K562 (cell line): ENCODE data around the gene RNF31. TPM values are rescaled to one million over a fixed set of nuclear protein-coding genes. Genes with fewer than 3 reads are reported as not detected.
A peak's percentile ranks its signal among the peaks of the same experiment; 100 is the strongest.

Experiments used
- ATAC-seq: fragments of 200-7000 bp; cut with Tn5 transposase; 3 replicates; pipeline ENCODE4 v1.9.1; 2020; ENCODE audit warnings: moderate library complexity
- BruUV-seq: library from RNA; stranded (reverse); fragments of 400-500 nt; replicated peaks from 2 replicates; lab custom pipeline; 2021; lab: Mats Ljungman, UMichigan
- CTCF ChIA-PET: fragments of 300-600 bp; formaldehyde crosslinking; extraction: SDS; loops from one replicate; lab custom pipeline; 2021; ENCODE audit warnings: low intra/inter-chr PET ratio; lab: Yijun Ruan, JAX
- POLR2A ChIA-PET: fragments of 300-600, 350-650 bp; sonication (Branson Sonifier 250); formaldehyde crosslinking; extraction: SDS; loops from one replicate; lab custom pipeline; 2021; ENCODE audit warnings: antibody characterized with exemption, inconsistent platforms; lab: Yijun Ruan, JAX
- DNase-seq, 4 experiments: peaks; one replicate each; pipeline versions ENCODE4 v3.0.0 to v3.0.0-alpha.2; 2011 to 2018; ENCODE audit warnings: low spot score in 3 of 4, mixed read lengths in 3 of 4; ENCODE audit errors: extremely low read depth in 1 of 4
- FAIRE-seq: peaks from 2 replicates; lab custom pipeline; 2011; peaks lifted over from hg19 to GRCh38; lab: Jason Lieb, UNC
- H2AFZ ChIP-seq: 2 replicates; pipeline ENCODE4 v1.6.0; 2011; ENCODE audit warnings: low read depth, low read length, control low read depth, inconsistent platforms
- H3K27ac ChIP-seq: fragments of 200-600 bp; 3 replicates; pipeline ENCODE4 v1.8.0; 2011; ENCODE audit warnings: low read depth, mild to moderate bottlenecking, control low read depth, inconsistent platforms, low read length, moderate library complexity, mixed read lengths; ENCODE audit errors: extremely low read depth
- H3K27me3 ChIP-seq, 2 experiments: fragments of 300-600 bp in 1 of 2; 2 replicates in 1 of 2; 3 replicates in 1 of 2; pipeline versions ENCODE4 v1.6.0 to v1.8.0; 2011; ENCODE audit warnings: inconsistent platforms in 2 of 2, low read length in 2 of 2, mild to moderate bottlenecking in 1 of 2, mixed read lengths in 1 of 2, moderate library complexity in 1 of 2; ENCODE audit not compliant: control insufficient read depth in 2 of 2, insufficient read depth in 2 of 2
- H3K36me3 ChIP-seq: fragments of 300-600 bp; 3 replicates; pipeline ENCODE4 v1.8.0; 2011; ENCODE audit warnings: mild to moderate bottlenecking, low read length, inconsistent platforms; ENCODE audit not compliant: control insufficient read depth, insufficient read depth
- H3K4me1 ChIP-seq, 2 experiments: fragments of 200-600 bp in 1 of 2; replicated peaks in 1 of 2; 2 replicates in 1 of 2; 3 replicates in 1 of 2; pipeline versions ENCODE4 v1.5.1 to v1.8.0; 2011; ENCODE audit warnings: inconsistent platforms in 2 of 2, low read length in 2 of 2, mild to moderate bottlenecking in 1 of 2, mixed read lengths in 1 of 2, moderate library complexity in 1 of 2; ENCODE audit not compliant: control insufficient read depth in 2 of 2, insufficient read depth in 2 of 2
- H3K4me2 ChIP-seq: 2 replicates; pipeline ENCODE4 v1.6.1; 2011; ENCODE audit warnings: low read length, control low read depth, inconsistent platforms, mixed read lengths; ENCODE audit not compliant: insufficient read depth
- H3K4me3 ChIP-seq: fragments of 200-600 bp; sonication (generic), shearing (Covaris generic); 2 replicates; pipeline ENCODE4 v1.5.1; 2016; ENCODE audit warnings: control low read depth, inconsistent platforms
- H3K79me2 ChIP-seq: fragments of 200-600 bp; 3 replicates; pipeline ENCODE4 v1.8.0; 2011; ENCODE audit warnings: low read length, inconsistent platforms; ENCODE audit not compliant: control insufficient read depth, insufficient read depth
- H3K9ac ChIP-seq, 2 experiments: 2 replicates each; pipeline versions ENCODE4 v1.6.0 to v1.6.1; 2011; ENCODE audit warnings: low read depth in 2 of 2, low read length in 2 of 2, control low read depth in 1 of 2, inconsistent platforms in 1 of 2, mild to moderate bottlenecking in 1 of 2, mixed read lengths in 1 of 2; ENCODE audit not compliant: insufficient read depth in 1 of 2
- H3K9me1 ChIP-seq: one replicate; pipeline ENCODE4 v1.6.0; 2011; ENCODE audit warnings: inconsistent platforms, mild to moderate bottlenecking, low read length, moderate library complexity; ENCODE audit not compliant: control insufficient read depth, insufficient read depth
- H3K9me3 ChIP-seq: replicated peaks from 2 replicates; pipeline ENCODE4 v1.5.1; 2011; ENCODE audit warnings: low read depth, low read length, inconsistent platforms; ENCODE audit not compliant: control insufficient read depth, insufficient read depth
- H4K20me1 ChIP-seq: replicated peaks from 2 replicates; pipeline ENCODE4 v1.6.1; 2011; ENCODE audit warnings: low read length, inconsistent platforms, mixed read lengths; ENCODE audit not compliant: control insufficient read depth, insufficient read depth
- ADNP ChIP-seq: fragments of 200-800 bp; sonication (Bioruptor generic); IDR thresholded peaks from 2 replicates; pipeline ENCODE4 v1.6.1; 2016; ENCODE audit warnings: missing genetic modification characterization, missing compliant biosample characterization
- ATF1 ChIP-seq, 2 experiments: fragments of 450-650 bp in 1 of 2; IDR thresholded peaks; 2 replicates each; pipeline ENCODE4 v1.6.1; 2016; ENCODE audit warnings: missing compliant biosample characterization in 1 of 2, missing genetic modification characterization in 1 of 2
- CBX3 ChIP-seq, 2 experiments: IDR thresholded peaks; 1 replicate in 1 of 2; 2 replicates in 1 of 2; pipeline ENCODE4 v1.6.1; 2012; ENCODE audit warnings: inconsistent platforms in 2 of 2, low read length in 2 of 2, borderline replicate concordance in 1 of 2, control low read depth in 1 of 2
- ESRRA ChIP-seq: fragments of 450-650 bp; IDR thresholded peaks from 2 replicates; pipeline ENCODE4 v1.6.1; 2014; ENCODE audit warnings: low read depth, mild to moderate bottlenecking, moderate library complexity, borderline replicate concordance
- ESRRB ChIP-seq: fragments of 250-450 bp; sonication (Bioruptor Pico); IDR thresholded peaks from 2 replicates; pipeline ENCODE4 v1.5.0; 2020; ENCODE audit warnings: mild to moderate bottlenecking, moderate library complexity, borderline replicate concordance
- FUS ChIP-seq: fragments of 200-400 bp; formaldehyde crosslinking; optimal IDR thresholded peaks from 2 replicates; pipeline ENCODE3; 2017; ENCODE audit warnings: low read depth, low read length
- HDAC1 ChIP-seq, 2 experiments: fragments of 450-650 bp; IDR thresholded peaks; 2 replicates each; pipeline ENCODE4 v1.6.1; 2016 to 2017; ENCODE audit warnings: inconsistent platforms in 1 of 2, mild to moderate bottlenecking in 1 of 2, moderate library complexity in 1 of 2
- HMGN3 ChIP-seq: IDR thresholded peaks from 2 replicates; pipeline ENCODE4 v1.6.1; 2011; ENCODE audit warnings: borderline replicate concordance, low read depth, mild to moderate bottlenecking, mixed read lengths, low read length; ENCODE audit not compliant: insufficient read length; ENCODE audit errors: extremely low read depth
- KAT7 ChIP-seq: sonication (generic); formaldehyde crosslinking; IDR thresholded peaks from 2 replicates; pipeline ENCODE4 v1.8.0; 2022; ENCODE audit warnings: missing genetic modification reagents, mild to moderate bottlenecking, borderline replicate concordance
- LEF1 ChIP-seq: fragments of 450-650 bp; IDR thresholded peaks from 2 replicates; pipeline ENCODE4 v1.6.1; 2016; ENCODE audit warnings: mild to moderate bottlenecking
- MAZ ChIP-seq, 2 experiments: fragments of 450-650 bp in 1 of 2; sonication (generic) in 1 of 2; formaldehyde crosslinking; IDR thresholded peaks in 1 of 2; conservative IDR thresholded peaks in 1 of 2; 2 replicates each; pipeline versions ENCODE4 v1.4.0 to v1.5.0; 2020; ENCODE audit warnings: mild to moderate bottlenecking in 1 of 2, missing genetic modification reagents in 1 of 2
- NCOA1 ChIP-seq: fragments of 450-650 bp; IDR thresholded peaks from 2 replicates; pipeline ENCODE4 v1.6.1; 2016; ENCODE audit warnings: low read depth
- WGBS: fragments of 100-300 bp; shearing (Covaris generic); methylation state at CpG from one replicate; pipeline ENCODE4 v1.1.6; 2016; ENCODE audit warnings: low coverage, mixed read lengths; ENCODE audit not compliant: insufficient coverage; ENCODE audit errors: missing lambda C conversion rate; 5-methylcytosine and 5-hydroxymethylcytosine counted together
- in situ Hi-C: fragments of 300-500 bp; cut with MboI; formaldehyde crosslinking; loops from 4 replicates; pipeline ENCODE4 v1.15.0; 2018; ENCODE audit warnings: inconsistent platforms, mixed read lengths
- intact Hi-C: fragments of 100-400 bp; cut with micrococcal nuclease; formaldehyde crosslinking; loops from 2 replicates; pipeline ENCODE4 v1.14.2; 2022
- polyA plus RNA-seq, 8 experiments: library from polyadenylated mRNA; depleted of rRNA in 4 of 8; stranded (reverse) in 5 of 8; unstranded in 3 of 8; fragments of >200 nt; fragmentation: Nextera tagmentation in 2 of 8; fragmentation: Illumina TruSeq in 1 of 8; extraction: Ambion mirVana in 2 of 8; extraction: Trizol in 1 of 8; gene quantifications; 2 replicates each; pipeline versions ENCODE4 v1.2.1 to v1.2.3, GENCODE V29; 2011 to 2014; ENCODE audit warnings: inconsistent platforms in 1 of 8, missing spikeins in 1 of 8
- total RNA-seq, 7 experiments: library from RNA; depleted of rRNA in 6 of 7; stranded (reverse); fragments of >200 nt in 6 of 7; fragmentation: Illumina TruSeq in 2 of 7; extraction: Trizol in 2 of 7; gene quantifications; 2 replicates each; pipeline versions ENCODE4 v1.2.1 to v1.2.3, GENCODE V29; 2011 to 2021; ENCODE audit warnings: low replicate concordance in 1 of 7
- TF ChIP-seq, protein P1 (sequence below): fragments of 250-450 bp; sonication (Bioruptor Pico); IDR thresholded peaks from 2 replicates; pipeline ENCODE4 v1.8.0; 2021; ENCODE audit warnings: mild to moderate bottlenecking, moderate library complexity
- TF ChIP-seq, protein P2 (sequence below): fragments of 450-650 bp; IDR thresholded peaks from 2 replicates; pipeline ENCODE4 v1.6.1; 2018; ENCODE audit warnings: mild to moderate bottlenecking, low read depth; ENCODE audit not compliant: partially characterized antibody
- TF ChIP-seq, protein P3 (sequence below): fragments of 250-450 bp; sonication (Bioruptor Pico); IDR thresholded peaks from 2 replicates; pipeline ENCODE4 v1.4.0; 2020

The RNF31 gene
- total and polyA plus RNA-seq, 9 of the 15 experiments (the other 6 are each of a cell fraction or from before 2014, with no cell fraction given) = 3.1 to 47.6 (median 19.1) TPM

DNA sequence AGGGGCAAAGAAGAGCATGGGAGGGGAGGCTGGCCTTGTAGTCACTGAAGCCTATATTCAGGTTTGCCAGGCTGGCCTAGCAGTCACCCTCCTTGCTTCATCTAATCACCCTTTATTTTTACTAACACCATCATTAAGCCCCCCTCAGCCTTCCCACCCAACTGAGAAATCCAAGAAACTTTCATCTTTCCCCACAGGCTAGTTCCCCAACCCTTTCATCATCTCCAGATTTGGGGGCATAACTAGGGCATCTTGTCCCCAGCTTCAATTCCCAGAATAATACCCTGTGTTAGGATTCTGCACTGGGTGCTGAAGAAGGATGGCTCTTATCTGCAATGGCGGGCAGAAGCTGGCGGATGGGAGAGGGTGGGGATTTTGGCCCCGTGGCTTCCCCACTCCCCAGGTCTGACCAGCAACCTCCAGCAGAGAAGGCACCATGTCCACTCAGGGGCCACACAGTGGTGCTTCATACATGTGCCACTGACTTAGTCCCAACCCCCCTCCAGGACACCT is 46.3 kb upstream of the RNF31 start:
- intact Hi-C loops (no loop called here), in situ Hi-C loops (no loop called here)
- BruUV-seq = no TSS peak
- no peak overlapping the region; a peak in 1 of 4 replicates for H3K9ac ChIP-seq
- FAIRE-seq (no peak), DNase-seq (no peak), ATAC-seq (peak; percentile 14; the same call in 2 of the 3 replicates)
- no peak overlapping the region for H2AFZ ChIP-seq
- H3K27ac ChIP-seq = no peak overlapping the region
- no peak overlapping the region for H3K4me3 ChIP-seq
- no peaks in the 10 kb centered on the region for H4K20me1 ChIP-seq
- H3K9me1 ChIP-seq = no peaks in the 10 kb centered on the region
- ChIA-PET POLR2A (interaction anchor here (0.6 kb wide), 1 partner anchor 35 kb away, joined by 3 read pairs; no protein-coding TSS in a partner anchor), CTCF (no interaction called here)
- H3K9me3 ChIP-seq = no peaks in the 10 kb centered on the region; the same call in 1 of the 2 replicates
- no peaks in the 10 kb centered on the region; a peak in 3 of 5 replicates for H3K4me1 ChIP-seq
- H3K79me2 ChIP-seq = peaks cover 9% of the 10 kb centered on the region; the same call in 2 of the 3 replicates
- no peaks in the 10 kb centered on the region for H3K27me3 ChIP-seq
- no peak overlapping the region for H3K4me2 ChIP-seq
- H3K36me3 ChIP-seq = peaks cover 60% of the 10 kb centered on the region; the same call in 2 of the 3 replicates
- 100% methylated on average over 2 of the region's 3 CpGs for WGBS
- TF ChIP-seq ADNP (tag) (no peak), MAZ (CRISPR knock-in tag; conservative IDR thresholded peaks at IDR 0.05 in 1 of 2, IDR thresholded peaks at IDR 0.05 in 1 of 2) (no peak), HMGN3 (no peak), ESRRA (no peak), ESRRB (CRISPR knock-in tag) (no peak), LEF1 (no peak), CBX3 (IDR thresholded peaks at IDR 0.05; ENCODE audit: borderline replicate concordance in 1 of 2, low read length in 2 of 2) (no peak), ATF1 (CRISPR knock-in tag; IDR thresholded peaks at IDR 0.05) (no peak), ATF1 (tag; IDR thresholded peaks at IDR 0.05) (no peak), HDAC1 (IDR thresholded peaks at IDR 0.05) (no peak), FUS (no peak), KAT7 (no peak), NCOA1 (no peak)
- TF ChIP-seq, protein P1, sequence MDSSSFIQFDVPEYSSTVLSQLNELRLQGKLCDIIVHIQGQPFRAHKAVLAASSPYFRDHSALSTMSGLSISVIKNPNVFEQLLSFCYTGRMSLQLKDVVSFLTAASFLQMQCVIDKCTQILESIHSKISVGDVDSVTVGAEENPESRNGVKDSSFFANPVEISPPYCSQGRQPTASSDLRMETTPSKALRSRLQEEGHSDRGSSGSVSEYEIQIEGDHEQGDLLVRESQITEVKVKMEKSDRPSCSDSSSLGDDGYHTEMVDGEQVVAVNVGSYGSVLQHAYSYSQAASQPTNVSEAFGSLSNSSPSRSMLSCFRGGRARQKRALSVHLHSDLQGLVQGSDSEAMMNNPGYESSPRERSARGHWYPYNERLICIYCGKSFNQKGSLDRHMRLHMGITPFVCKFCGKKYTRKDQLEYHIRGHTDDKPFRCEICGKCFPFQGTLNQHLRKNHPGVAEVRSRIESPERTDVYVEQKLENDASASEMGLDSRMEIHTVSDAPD (CRISPR knock-in tag) = no peak
- TF ChIP-seq, protein P2, sequence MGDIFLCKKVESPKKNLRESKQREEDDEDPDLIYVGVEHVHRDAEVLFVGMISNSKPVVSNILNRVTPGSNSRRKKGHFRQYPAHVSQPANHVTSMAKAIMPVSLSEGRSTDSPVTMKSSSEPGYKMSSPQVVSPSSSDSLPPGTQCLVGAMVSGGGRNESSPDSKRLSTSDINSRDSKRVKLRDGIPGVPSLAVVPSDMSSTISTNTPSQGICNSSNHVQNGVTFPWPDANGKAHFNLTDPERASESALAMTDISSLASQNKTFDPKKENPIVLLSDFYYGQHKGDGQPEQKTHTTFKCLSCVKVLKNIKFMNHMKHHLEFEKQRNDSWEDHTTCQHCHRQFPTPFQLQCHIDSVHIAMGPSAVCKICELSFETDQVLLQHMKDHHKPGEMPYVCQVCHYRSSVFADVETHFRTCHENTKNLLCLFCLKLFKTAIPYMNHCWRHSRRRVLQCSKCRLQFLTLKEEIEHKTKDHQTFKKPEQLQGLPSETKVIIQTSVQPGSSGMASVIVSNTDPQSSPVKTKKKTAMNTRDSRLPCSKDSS = no peak
- TF ChIP-seq, protein P3, sequence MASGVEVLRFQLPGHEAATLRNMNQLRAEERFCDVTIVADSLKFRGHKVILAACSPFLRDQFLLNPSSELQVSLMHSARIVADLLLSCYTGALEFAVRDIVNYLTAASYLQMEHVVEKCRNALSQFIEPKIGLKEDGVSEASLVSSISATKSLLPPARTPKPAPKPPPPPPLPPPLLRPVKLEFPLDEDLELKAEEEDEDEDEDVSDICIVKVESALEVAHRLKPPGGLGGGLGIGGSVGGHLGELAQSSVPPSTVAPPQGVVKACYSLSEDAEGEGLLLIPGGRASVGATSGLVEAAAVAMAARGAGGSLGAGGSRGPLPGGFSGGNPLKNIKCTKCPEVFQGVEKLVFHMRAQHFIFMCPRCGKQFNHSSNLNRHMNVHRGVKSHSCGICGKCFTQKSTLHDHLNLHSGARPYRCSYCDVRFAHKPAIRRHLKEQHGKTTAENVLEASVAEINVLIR (CRISPR knock-in tag) = no peak
- TF ChIP-seq, all 486 proteins: peak for 0
